GM23338 (cell line): ENCODE measurements around the gene NLRP9. TPM values are rescaled to one million over a fixed set of nuclear protein-coding genes. Genes with fewer than 3 reads are reported as not detected.
"Not testable (repeated sequence)": the region's sequence is repeated elsewhere in the genome, so short reads cannot be mapped to it uniquely, and the experiment has no call there.

Experiments
- ATAC-seq: fragments of 200-7000 bp; cut with Tn5 transposase; 3 replicates; pipeline ENCODE4 v1.9.1; 2020
- DNase-seq: peaks from one replicate; pipeline ENCODE4 v3.0.0-alpha.2; 2015; ENCODE audit warnings: low spot score
- H2AFZ ChIP-seq: fragments of 200-600 bp; sonication (generic); 2 replicates; pipeline ENCODE4 v1.8.0; 2016; ENCODE audit warnings: antibody characterized with exemption, mild to moderate bottlenecking, moderate library complexity
- H3F3A ChIP-seq: fragments of 200-600 bp; sonication (generic); replicated peaks from 2 replicates; pipeline ENCODE4 v1.8.0; 2017; ENCODE audit warnings: antibody characterized with exemption, mixed run types, low read depth
- H3K27ac ChIP-seq: fragments of 200-600 bp; sonication (generic); 2 replicates; pipeline ENCODE4 v1.6.1; 2016; ENCODE audit warnings: low read depth
- H3K27me3 ChIP-seq: fragments of 200-600 bp; sonication (generic); 2 replicates; pipeline ENCODE4 v1.8.0; 2016; ENCODE audit warnings: mild to moderate bottlenecking, mixed run types, moderate library complexity; ENCODE audit not compliant: insufficient read depth
- H3K36me3 ChIP-seq: fragments of 200-600 bp; sonication (generic); 2 replicates; pipeline ENCODE4 v1.8.0; 2016; ENCODE audit warnings: mild to moderate bottlenecking; ENCODE audit not compliant: insufficient read depth
- H3K4me1 ChIP-seq: fragments of 200-600 bp; sonication (generic); 2 replicates; pipeline ENCODE4 v1.8.0; 2016; ENCODE audit warnings: mild to moderate bottlenecking, moderate library complexity; ENCODE audit not compliant: insufficient read depth
- H3K4me2 ChIP-seq: fragments of 200-600 bp; sonication (generic); 2 replicates; pipeline ENCODE4 v1.7.1; 2017; ENCODE audit warnings: mixed run types
- H3K4me3 ChIP-seq: fragments of 200-600 bp; sonication (generic); 2 replicates; pipeline ENCODE4 v1.6.1; 2016; ENCODE audit warnings: mixed run types
- H3K79me2 ChIP-seq: fragments of 200-600 bp; sonication (generic); replicated peaks from 2 replicates; pipeline ENCODE4 v1.8.0; 2017; ENCODE audit warnings: mild to moderate bottlenecking; ENCODE audit not compliant: insufficient read depth
- H3K9me2 ChIP-seq: fragments of 200-600 bp; sonication (generic); 2 replicates; pipeline ENCODE4 v1.8.0; 2017; ENCODE audit not compliant: insufficient read depth
- H4K20me1 ChIP-seq: fragments of 200-600 bp; sonication (generic); replicated peaks from 2 replicates; pipeline ENCODE4 v1.8.0; 2017; ENCODE audit warnings: mild to moderate bottlenecking; ENCODE audit not compliant: insufficient read depth
- H3K27ac Mint-ChIP-seq: 2 replicates; pipeline ENCODE4 v1.8.0; 2020; ENCODE audit warnings: inconsistent platforms, mild to moderate bottlenecking, moderate library complexity, mixed read lengths
- H3K27me3 Mint-ChIP-seq: 3 replicates; pipeline ENCODE4 v1.8.0; 2022; ENCODE audit warnings: low read depth, mild to moderate bottlenecking, moderate library complexity, mixed read lengths, inconsistent platforms; ENCODE audit not compliant: insufficient read depth, poor library complexity
- H3K36me3 Mint-ChIP-seq: 3 replicates; pipeline ENCODE4 v1.8.0; 2021; ENCODE audit warnings: low read depth, mild to moderate bottlenecking, inconsistent platforms, moderate library complexity, mixed read lengths
- H3K4me1 Mint-ChIP-seq: 3 replicates; pipeline ENCODE4 v1.8.0; 2020; ENCODE audit warnings: mild to moderate bottlenecking, inconsistent platforms, mixed read lengths
- H3K4me3 Mint-ChIP-seq: 3 replicates; pipeline ENCODE4 v1.8.0; 2021; ENCODE audit warnings: moderate library complexity, mild to moderate bottlenecking, inconsistent platforms, mixed read lengths
- H3K9me3 Mint-ChIP-seq: 3 replicates; pipeline ENCODE4 v1.8.0; 2020; ENCODE audit warnings: moderate library complexity, mild to moderate bottlenecking, inconsistent platforms, mixed read lengths
- CTCF ChIP-seq, 2 experiments: fragments of 200-600 bp in 1 of 2; sonication (generic) in 1 of 2; conservative IDR thresholded peaks; 2 replicates each; pipeline versions ENCODE4 v1.5.1 to v1.6.1; 2016 to 2017; ENCODE audit warnings: antibody characterized with exemption in 2 of 2, low read depth in 2 of 2, mild to moderate bottlenecking in 2 of 2, moderate library complexity in 1 of 2
- EZH2 ChIP-seq: fragments of 200-600 bp; sonication (generic); IDR thresholded peaks from one replicate; pipeline ENCODE4 v1.8.0; 2017; ENCODE audit warnings: antibody characterized with exemption, mild to moderate bottlenecking, low read depth; ENCODE audit not compliant: unreplicated experiment
- JUNB ChIP-seq: IDR thresholded peaks from one replicate; pipeline ENCODE4 v1.6.1; 2016; ENCODE audit warnings: antibody characterized with exemption; ENCODE audit not compliant: unreplicated experiment
- NANOG ChIP-seq: IDR thresholded peaks from 2 replicates; pipeline ENCODE4 v1.6.1; 2016; ENCODE audit warnings: antibody characterized with exemption, borderline replicate concordance
- STAT1 ChIP-seq: IDR thresholded peaks from one replicate; pipeline ENCODE4 v1.6.1; 2016; ENCODE audit warnings: antibody characterized with exemption; ENCODE audit not compliant: unreplicated experiment
- ZNF114 ChIP-seq: fragments of 250-450 bp; sonication (Bioruptor Pico); IDR thresholded peaks from 2 replicates; pipeline ENCODE4 v1.5.0; 2020; ENCODE audit warnings: mild to moderate bottlenecking, moderate library complexity
- ZNF331 ChIP-seq: fragments of 250-450 bp; sonication (Bioruptor Pico); IDR thresholded peaks from 2 replicates; pipeline ENCODE4 v1.5.0; 2020; ENCODE audit warnings: low read depth, mild to moderate bottlenecking, moderate library complexity
- polyA plus RNA-seq: library from polyadenylated mRNA; unstranded; fragments of >200 nt; fragmentation: Nextera tagmentation; extraction: Ambion mirVana; gene quantifications from 2 replicates; pipeline ENCODE4 v1.2.1, GENCODE V29; 2016
- total RNA-seq: library from RNA; depleted of rRNA; stranded (reverse); fragments of >200 nt; shearing (Covaris generic); gene quantifications from 2 replicates; pipeline ENCODE4 v1.2.3, GENCODE V29; 2014
- TF ChIP-seq, protein P1 (sequence below): IDR thresholded peaks from 2 replicates; pipeline ENCODE4 v1.6.1; 2016; ENCODE audit warnings: antibody characterized with exemption
- TF ChIP-seq, protein P2 (sequence below): IDR thresholded peaks from one replicate; pipeline ENCODE4 v1.6.1; 2018; ENCODE audit warnings: antibody characterized with exemption; ENCODE audit not compliant: unreplicated experiment

NLRP9 gene
- total and polyA plus RNA-seq, 2 experiments from 2014 or later: not detected

DNA sequence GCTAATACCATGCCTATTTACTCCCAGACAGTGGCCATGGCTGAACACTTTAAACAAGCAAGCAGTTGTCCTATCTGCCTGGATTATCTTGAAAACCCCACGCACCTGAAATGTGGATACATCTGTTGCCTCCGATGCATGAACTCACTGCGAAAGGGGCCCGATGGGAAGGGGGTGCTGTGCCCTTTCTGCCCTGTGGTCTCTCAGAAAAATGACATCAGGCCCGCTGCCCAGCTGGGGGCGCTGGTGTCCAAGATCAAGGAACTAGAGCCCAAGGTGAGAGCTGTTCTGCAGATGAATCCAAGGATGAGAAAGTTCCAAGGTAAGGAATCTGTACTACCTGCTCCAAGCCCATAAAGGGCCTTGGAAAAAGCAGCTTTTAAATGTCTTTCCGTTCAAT, 39.3 kb upstream of the NLRP9 start (continued):
- TF ChIP-seq, protein P1, sequence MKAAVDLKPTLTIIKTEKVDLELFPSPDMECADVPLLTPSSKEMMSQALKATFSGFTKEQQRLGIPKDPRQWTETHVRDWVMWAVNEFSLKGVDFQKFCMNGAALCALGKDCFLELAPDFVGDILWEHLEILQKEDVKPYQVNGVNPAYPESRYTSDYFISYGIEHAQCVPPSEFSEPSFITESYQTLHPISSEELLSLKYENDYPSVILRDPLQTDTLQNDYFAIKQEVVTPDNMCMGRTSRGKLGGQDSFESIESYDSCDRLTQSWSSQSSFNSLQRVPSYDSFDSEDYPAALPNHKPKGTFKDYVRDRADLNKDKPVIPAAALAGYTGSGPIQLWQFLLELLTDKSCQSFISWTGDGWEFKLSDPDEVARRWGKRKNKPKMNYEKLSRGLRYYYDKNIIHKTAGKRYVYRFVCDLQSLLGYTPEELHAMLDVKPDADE: no peak
- TF ChIP-seq JUNB (no peak), CTCF (conservative IDR thresholded peaks at IDR 0.05; ENCODE audit: low read depth in 2 of 2) (peak; percentile 32 to 34; a peak in 3 of 4 replicates), ZNF331 (CRISPR knock-in tag) (no peak), EZH2 (no peak), ZNF114 (no peak)

DNA sequence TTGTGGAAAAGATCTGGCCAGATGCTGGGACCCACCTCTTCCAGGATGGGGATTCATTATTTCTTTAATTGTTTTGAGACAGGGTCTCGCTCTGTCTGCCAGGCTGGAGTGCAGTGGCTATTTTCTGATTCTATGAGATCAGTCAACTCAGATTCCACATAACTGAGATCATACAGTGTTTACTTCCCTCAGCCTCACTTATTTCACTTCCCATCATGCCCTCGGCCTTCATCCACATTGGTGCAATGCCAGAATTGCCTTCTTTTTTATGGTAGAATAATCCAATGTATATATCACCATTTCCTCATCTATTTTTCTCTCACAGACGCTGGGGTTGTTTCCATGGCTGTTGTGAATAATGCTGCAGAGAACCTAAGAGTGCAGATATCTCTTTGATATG, 31.4 kb upstream of the NLRP9 start:
- H3K27me3 ChIP-seq, H3K4me1 Mint-ChIP-seq: not testable (repeated sequence)

GRCh38 chr19:55768818-55769217, 30.6 kb upstream of the NLRP9 start, which contains the start of gene RFPL4AL1:
RFPL4AL1 (plus strand) TSS chr19:55769118; CDS start chr19:55771805, 2,687 bp downstream.
- DNase-seq, H3K27me3 Mint-ChIP-seq, H3K79me2 ChIP-seq, ATAC-seq, H3K4me3 Mint-ChIP-seq, H3K27me3 ChIP-seq, H4K20me1 ChIP-seq, H3F3A ChIP-seq, H3K4me1 ChIP-seq, H3K9me2 ChIP-seq, H3K4me2 ChIP-seq, H3K4me3 ChIP-seq, H3K4me1 Mint-ChIP-seq, H3K27ac ChIP-seq, H3K27ac Mint-ChIP-seq, H3K36me3 ChIP-seq, H2AFZ ChIP-seq: not testable (repeated sequence)
- Mint-ChIP-seq H3K36me3 (peaks cover 27% of the 10 kb centered on the region), H3K9me3 (peaks cover 72% of the 10 kb centered on the region)

More for the DNA sequence above, 31.4 kb upstream of the NLRP9 start:
- not testable (repeated sequence) for H3K79me2 ChIP-seq, H3K4me3 Mint-ChIP-seq, H3K9me2 ChIP-seq, H3K27ac Mint-ChIP-seq, H3F3A ChIP-seq, H3K4me2 ChIP-seq, H3K27ac ChIP-seq, H3K36me3 ChIP-seq, ATAC-seq, H3K4me1 ChIP-seq, H2AFZ ChIP-seq, DNase-seq, H4K20me1 ChIP-seq, H3K4me3 ChIP-seq, H3K27me3 Mint-ChIP-seq
- Mint-ChIP-seq H3K9me3 (peaks cover 68% of the 10 kb centered on the region), H3K36me3 (peaks cover 27% of the 10 kb centered on the region)

DNA sequence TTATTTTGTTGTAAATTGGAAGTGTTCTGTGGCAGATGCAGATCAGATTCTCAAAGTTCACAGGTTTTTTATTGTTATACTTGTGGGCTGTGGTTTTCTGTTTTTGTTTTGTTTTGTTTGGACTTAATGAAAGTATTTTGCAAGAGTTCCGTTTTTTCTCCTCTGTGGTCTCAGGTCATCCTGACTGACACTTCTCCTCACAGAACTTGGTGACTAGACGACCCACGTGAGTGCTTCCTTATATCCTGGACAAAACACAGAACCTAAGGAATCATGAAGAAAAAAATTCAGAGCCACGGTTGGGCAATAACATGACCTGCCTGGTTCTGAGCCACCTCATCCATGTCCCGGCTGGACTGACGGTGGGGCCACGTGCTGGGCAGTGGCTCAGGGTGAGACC, 28.3 kb upstream of the NLRP9 start:
- Mint-ChIP-seq H3K36me3 (peaks cover 27% of the 10 kb centered on the region), H3K4me1 (no peaks in the 10 kb centered on the region), H3K4me3 (no peak overlapping the region), H3K27me3 (peaks cover 2% of the 10 kb centered on the region), H3K9me3 (peaks cover 73% of the 10 kb centered on the region), H3K27ac (no peak overlapping the region)
- DNase-seq (no peak), ATAC-seq (no peak)
- Histone ChIP-seq H4K20me1 (no peaks in the 10 kb centered on the region), H3K27me3 (no peaks in the 10 kb centered on the region), H3K27ac (no peak overlapping the region), H3K4me3 (no peak overlapping the region), H3K36me3 (peaks cover 6% of the 10 kb centered on the region; the same call in 1 of the 2 replicates), H3K79me2 (no peaks in the 10 kb centered on the region), H3F3A (no peaks in the 10 kb centered on the region), H3K9me2 (no peaks in the 10 kb centered on the region), H3K4me2 (no peak overlapping the region), H3K4me1 (no peaks in the 10 kb centered on the region), H2AFZ (no peak overlapping the region)
- TF ChIP-seq, protein P1: no peak
- TF ChIP-seq EZH2: no peak
- no peak for TF ChIP-seq JUNB
- TF ChIP-seq, protein P2, sequence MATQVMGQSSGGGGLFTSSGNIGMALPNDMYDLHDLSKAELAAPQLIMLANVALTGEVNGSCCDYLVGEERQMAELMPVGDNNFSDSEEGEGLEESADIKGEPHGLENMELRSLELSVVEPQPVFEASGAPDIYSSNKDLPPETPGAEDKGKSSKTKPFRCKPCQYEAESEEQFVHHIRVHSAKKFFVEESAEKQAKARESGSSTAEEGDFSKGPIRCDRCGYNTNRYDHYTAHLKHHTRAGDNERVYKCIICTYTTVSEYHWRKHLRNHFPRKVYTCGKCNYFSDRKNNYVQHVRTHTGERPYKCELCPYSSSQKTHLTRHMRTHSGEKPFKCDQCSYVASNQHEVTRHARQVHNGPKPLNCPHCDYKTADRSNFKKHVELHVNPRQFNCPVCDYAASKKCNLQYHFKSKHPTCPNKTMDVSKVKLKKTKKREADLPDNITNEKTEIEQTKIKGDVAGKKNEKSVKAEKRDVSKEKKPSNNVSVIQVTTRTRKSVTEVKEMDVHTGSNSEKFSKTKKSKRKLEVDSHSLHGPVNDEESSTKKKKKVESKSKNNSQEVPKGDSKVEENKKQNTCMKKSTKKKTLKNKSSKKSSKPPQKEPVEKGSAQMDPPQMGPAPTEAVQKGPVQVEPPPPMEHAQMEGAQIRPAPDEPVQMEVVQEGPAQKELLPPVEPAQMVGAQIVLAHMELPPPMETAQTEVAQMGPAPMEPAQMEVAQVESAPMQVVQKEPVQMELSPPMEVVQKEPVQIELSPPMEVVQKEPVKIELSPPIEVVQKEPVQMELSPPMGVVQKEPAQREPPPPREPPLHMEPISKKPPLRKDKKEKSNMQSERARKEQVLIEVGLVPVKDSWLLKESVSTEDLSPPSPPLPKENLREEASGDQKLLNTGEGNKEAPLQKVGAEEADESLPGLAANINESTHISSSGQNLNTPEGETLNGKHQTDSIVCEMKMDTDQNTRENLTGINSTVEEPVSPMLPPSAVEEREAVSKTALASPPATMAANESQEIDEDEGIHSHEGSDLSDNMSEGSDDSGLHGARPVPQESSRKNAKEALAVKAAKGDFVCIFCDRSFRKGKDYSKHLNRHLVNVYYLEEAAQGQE: no peak
- no peak for TF ChIP-seq NANOG
- no peak for TF ChIP-seq ZNF114
- TF ChIP-seq ZNF331 (CRISPR knock-in tag): no peak
- no peak for TF ChIP-seq STAT1
